NCI-H524 (cell line): ENCODE measurements around the gene TMEM147.

Experiments
- DNase-seq, 2 experiments: peaks; one replicate each; lab custom pipeline; 2025; lab: John Stamatoyannopoulos, UW

Gene TMEM147

GRCh38 chr19:35521124-35521743 lies 24.2 kb upstream of the TMEM147 start:
- DNase-seq: no peak

- DNase-seq: no peak
Measured at GRCh38 chr19:35522745-35523327, 22.6 kb upstream of the TMEM147 start.

GRCh38 chr19:35524181-35524837 lies 21.1 kb upstream of the TMEM147 start:
- DNase-seq: no peak

DNA sequence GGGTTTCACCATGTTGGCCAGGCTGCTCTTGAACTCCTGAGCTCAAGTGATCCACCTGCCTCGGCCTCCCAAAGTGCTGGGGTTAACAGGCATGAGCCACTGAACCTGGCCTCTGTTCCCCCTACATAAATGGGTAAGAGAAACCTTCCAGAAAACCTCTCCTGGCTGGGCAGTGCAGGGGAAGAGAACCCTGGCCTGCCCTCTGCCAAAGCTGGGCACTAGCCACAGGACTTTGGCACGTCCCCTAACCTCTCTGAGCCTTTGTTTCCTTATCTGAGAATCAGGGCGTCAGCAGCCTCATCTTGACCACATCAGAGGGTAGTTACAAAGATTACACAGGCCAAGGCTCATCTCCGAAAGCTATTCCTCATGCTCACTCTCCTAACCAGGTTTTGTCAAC lies 19.6 kb upstream of the TMEM147 start:
- no peak for DNase-seq

DNA sequence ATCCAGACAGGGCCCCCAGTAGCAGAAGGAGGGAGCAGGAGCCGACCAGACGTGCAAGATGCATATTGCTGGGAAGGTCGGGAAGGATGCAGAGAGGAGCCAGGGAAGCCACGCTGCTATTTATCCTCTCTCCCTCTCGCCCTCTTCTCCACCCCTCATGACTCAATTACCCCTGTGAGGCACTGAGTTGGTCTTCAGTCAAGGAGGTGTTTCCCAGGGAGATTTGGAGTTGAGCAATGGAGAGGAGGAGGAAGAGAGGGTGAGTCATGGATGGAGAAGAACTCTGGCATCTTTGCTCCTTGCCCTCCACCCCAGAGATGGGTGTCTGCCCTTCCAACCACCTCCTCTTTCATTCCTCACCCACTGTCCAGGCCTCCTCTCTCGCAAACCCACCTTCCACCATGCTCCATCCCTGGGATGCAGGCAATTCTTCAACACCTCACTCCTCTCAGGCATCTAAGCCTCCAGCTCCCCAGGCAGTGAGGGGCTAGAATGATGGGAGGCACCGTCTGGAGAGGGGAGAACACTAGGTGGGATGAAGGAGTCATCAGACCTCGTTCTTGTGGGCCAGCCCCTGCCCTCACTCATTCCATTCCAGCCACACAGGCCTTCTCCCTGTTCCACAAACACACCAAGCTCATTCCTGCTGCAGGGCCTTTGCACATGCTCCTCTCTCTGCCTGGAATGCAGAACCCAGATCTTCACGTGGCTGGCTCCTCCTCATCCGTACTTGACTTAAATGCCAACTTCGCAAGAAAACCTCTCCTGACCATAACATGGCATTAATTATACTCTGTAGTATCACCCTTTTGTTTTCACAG lies 17.0 kb upstream of the TMEM147 start, which contains the start of gene SBSN:
Gene SBSN, minus strand, starts transcription at position 94 of the 821 bp plus-strand sequence. Its CDS starts 30 bp downstream, at position 64.
- DNase-seq: no peak

GRCh38 chr19:35529241-35530218 lies 15.9 kb upstream of the TMEM147 start:
- no peak for DNase-seq

GRCh38 chr19:35531291-35531690 lies 14.1 kb upstream of the TMEM147 start:
- no peak for DNase-seq

- no peak for DNase-seq
Measured at GRCh38 chr19:35533201-35533821, 12.1 kb upstream of the TMEM147 start, which contains the start of gene GAPDHS. Gene GAPDHS, plus strand, starts transcription at chr19:35533456. Its CDS starts 72 bp downstream, at chr19:35533528.

DNA sequence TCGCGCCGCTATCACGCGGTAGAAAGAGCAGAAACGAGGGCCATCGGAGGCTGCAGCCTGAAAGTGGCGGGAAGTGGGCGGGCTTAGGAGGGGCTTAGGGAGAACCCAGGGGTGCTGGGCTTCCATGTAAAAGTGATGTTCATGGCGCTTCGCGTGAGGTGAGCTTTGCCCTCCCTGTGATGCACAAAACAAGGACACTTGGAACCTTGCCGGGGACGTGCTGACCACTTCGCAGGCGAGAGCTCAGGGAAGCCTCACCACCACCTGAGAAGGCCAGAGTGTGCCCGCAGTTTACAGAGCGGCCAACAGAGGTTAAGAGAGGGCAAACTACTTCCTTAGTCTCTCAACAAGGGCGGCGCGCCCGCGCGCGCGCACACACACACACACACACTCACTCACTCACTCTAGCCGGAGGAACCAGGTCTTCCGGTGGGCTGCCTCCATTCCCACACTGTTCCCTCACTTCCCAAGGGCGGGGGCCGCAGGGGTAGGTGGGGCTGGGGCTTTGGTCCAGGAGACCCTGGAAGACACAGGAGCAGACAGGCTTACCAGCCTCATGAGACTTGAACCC lies 11.5 kb upstream of the TMEM147 start:
- no peak for DNase-seq

DNA sequence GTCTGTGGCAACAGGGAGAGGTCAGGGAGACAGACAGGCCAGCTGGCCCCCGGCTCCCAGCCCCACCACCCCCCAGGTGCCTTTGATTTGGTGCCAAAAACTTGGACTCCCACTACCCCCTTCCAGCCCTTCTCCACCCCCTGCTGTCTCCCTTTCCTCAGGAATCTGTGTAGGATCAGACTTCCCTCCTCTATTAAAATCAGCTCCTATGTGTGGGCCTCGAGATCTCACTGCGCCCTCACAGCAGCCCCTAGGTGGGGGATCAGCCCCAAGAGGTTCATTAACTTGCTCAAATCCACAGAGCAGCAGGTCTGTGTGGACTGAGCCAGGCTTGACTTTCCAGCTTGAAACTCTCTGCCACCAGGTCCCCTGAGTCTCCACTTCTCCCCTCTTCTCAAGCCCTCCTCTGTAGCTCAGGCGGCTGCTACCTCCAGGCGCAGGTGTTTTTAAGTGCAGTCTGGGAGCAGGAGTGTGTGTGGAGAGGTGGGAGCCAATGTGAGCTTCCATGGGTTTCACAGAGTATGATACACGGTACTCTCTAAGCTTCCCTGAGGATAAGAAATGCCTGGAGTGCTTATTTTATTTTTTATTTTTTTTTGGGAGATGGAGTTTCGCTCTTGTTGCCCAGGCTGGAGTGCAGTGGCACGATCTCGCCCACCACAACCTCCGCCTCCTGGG lies 10.5 kb upstream of the TMEM147 start:
- no peak for DNase-seq

- DNase-seq: no peak
Measured at GRCh38 chr19:35539314-35539713, 6.1 kb upstream of the TMEM147 start.

DNA sequence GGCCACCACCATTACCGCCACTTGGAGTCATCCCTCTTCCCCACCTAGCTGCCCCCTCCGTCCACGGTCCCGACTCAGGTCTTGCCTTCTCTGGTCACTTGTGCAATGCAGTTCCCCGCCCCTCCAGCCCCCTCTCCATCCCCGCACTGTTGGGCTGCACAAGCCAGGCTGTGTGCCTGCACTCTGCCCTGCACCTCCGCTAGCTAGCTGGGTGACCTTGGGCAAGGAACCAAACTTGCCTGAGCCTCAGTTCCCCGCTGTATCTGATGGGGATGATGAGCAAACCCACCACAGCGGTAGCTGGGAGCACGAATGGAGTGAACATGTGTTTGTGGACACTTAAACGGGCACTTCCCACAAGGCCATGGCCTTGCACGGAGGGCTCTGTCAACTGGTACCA lies 5.6 kb upstream of the TMEM147 start:
- no peak for DNase-seq

DNA sequence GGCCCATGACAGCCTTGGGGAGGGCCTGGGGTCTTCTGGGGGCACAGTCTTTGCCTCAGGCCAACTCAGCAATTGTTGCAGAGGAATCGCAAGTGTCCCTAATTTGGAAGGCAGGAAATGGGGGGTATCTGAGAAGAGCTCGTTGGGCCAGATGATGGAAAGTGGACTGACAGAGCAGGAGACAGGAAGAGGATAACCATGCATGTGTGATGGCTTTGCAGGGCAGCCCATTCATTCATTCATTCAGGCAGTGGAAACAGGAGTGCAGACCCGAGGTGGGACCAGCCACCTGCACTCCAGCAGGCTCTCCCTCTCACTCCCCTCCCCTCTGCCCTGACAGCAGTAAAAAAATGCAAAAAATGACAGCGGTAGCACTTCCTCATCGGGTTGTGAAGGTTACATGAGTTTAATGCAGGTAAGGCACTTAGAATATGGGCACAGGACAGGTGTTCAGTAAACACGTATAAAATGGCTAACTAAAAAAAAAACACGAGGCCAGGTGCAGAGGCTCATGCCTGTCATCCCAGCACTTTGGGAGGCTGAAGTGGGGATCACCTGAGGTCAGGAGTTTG lies 5.0 kb upstream of the TMEM147 start:
- DNase-seq: no peak

- DNase-seq: no peak
Measured at GRCh38 chr19:35542209-35542608, 3.2 kb upstream of the TMEM147 start.

- no peak for DNase-seq
Measured at GRCh38 chr19:35543280-35544109, 1.9 kb upstream of the TMEM147 start.

- no peak for DNase-seq
Measured at GRCh38 chr19:35544110-35544802, 1.2 kb upstream of the TMEM147 start.

DNA sequence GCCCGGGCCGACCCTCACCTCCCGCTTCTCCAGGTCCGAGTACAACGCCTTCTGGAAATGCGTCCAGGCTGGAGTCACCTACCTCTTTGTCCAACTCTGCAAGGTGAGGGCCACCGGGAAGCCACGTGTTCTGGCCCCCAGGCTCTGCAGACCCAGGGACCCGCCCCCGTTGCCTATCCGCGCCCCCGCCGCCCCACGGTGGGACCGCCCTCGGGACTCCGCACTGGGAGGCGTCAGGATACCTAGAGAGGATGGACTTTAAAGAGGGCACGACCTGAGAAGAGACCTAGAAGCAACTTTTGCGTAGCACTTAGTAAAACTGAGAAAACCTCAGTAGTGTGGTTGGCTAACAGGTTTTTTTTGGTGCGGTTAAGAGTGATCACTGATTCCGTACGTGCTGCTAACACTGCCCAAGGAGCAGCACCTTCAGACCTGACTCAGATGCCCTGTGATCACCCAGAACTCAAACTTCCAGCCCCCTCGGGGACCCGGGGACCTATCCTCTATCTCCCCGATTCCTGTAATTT lies 492 bp downstream of the TMEM147 start:
- no peak for DNase-seq

- no peak for DNase-seq
Measured at GRCh38 chr19:35546532-35546931, 1.1 kb downstream of the TMEM147 start.
